SK-N-SH treated with all-trans-retinoic acid at 6 μM for 48 hours (cell line): Measurements from ENCODE around the gene MOCS3.

Experiments
- ATAC-seq: fragments of 200-7000 bp; cut with Tn5 transposase; 3 replicates; pipeline ENCODE4 v1.9.1; 2020; ENCODE audit warnings: mild to moderate bottlenecking, moderate library complexity
- ARNTL ChIP-seq: fragments of 450-650 bp; formaldehyde crosslinking; IDR thresholded peaks from 2 replicates; pipeline ENCODE4 v1.5.0; 2020; ENCODE audit warnings: low read depth, mild to moderate bottlenecking, moderate library complexity, borderline replicate concordance
- BACH2 ChIP-seq: fragments of 250-450 bp; sonication (Bioruptor Pico); IDR thresholded peaks from 2 replicates; pipeline ENCODE4 v1.9.0; 2021; ENCODE audit warnings: mild to moderate bottlenecking, borderline replicate concordance
- CREB5 ChIP-seq: fragments of 250-450 bp; sonication (Bioruptor Pico); IDR thresholded peaks from 2 replicates; pipeline ENCODE4 v1.5.1; 2020; ENCODE audit warnings: low read depth, mild to moderate bottlenecking, moderate library complexity
- CSDC2 ChIP-seq: fragments of 250-450 bp; sonication (Bioruptor Pico); IDR thresholded peaks from 2 replicates; pipeline ENCODE4 v1.5.0; 2020; ENCODE audit warnings: mild to moderate bottlenecking, moderate library complexity
- CSRNP3 ChIP-seq: fragments of 250-450 bp; sonication (Bioruptor Pico); IDR thresholded peaks from 2 replicates; pipeline ENCODE4 v1.5.1; 2021; ENCODE audit warnings: mild to moderate bottlenecking, moderate library complexity
- GLIS3 ChIP-seq: fragments of 250-450 bp; sonication (Bioruptor Pico); IDR thresholded peaks from 2 replicates; pipeline ENCODE4 v1.5.0; 2020; ENCODE audit warnings: mild to moderate bottlenecking, moderate library complexity
- ISL1 ChIP-seq: fragments of 250-450 bp; sonication (Bioruptor Pico); IDR thresholded peaks from 2 replicates; pipeline ENCODE4 v2.1.2; 2022; ENCODE audit warnings: mild to moderate bottlenecking, moderate library complexity
- OSR1 ChIP-seq: fragments of 250-450 bp; sonication (Bioruptor Pico); IDR thresholded peaks from 2 replicates; pipeline ENCODE4 v1.8.0; 2022; ENCODE audit warnings: moderate library complexity, mild to moderate bottlenecking, inconsistent platforms
- PATZ1 ChIP-seq: fragments of 250-450 bp; sonication (Bioruptor Pico); IDR thresholded peaks from 2 replicates; pipeline ENCODE4 v1.8.0; 2020; ENCODE audit warnings: mild to moderate bottlenecking, moderate library complexity, borderline replicate concordance
- POU6F1 ChIP-seq: fragments of 250-450 bp; sonication (Bioruptor Pico); IDR thresholded peaks from 2 replicates; pipeline ENCODE4 v1.8.0; 2021; ENCODE audit warnings: low read depth, mild to moderate bottlenecking, moderate library complexity, borderline replicate concordance
- PPARA ChIP-seq: fragments of 250-450 bp; sonication (Bioruptor Pico); IDR thresholded peaks from 2 replicates; pipeline ENCODE4 v1.5.0; 2020; ENCODE audit warnings: mild to moderate bottlenecking, borderline replicate concordance
- RARB ChIP-seq: fragments of 250-450 bp; sonication (Bioruptor Pico); IDR thresholded peaks from 2 replicates; pipeline ENCODE4 v1.8.0; 2021; ENCODE audit warnings: mild to moderate bottlenecking, moderate library complexity
- SNAI2 ChIP-seq: fragments of 250-450 bp; sonication (Bioruptor Pico); IDR thresholded peaks from 2 replicates; pipeline ENCODE4 v1.5.0; 2020; ENCODE audit warnings: mild to moderate bottlenecking, moderate library complexity
- ZC3H10 ChIP-seq: fragments of 250-450 bp; sonication (Bioruptor Pico); IDR thresholded peaks from 2 replicates; pipeline ENCODE4 v1.5.1; 2021; ENCODE audit warnings: mild to moderate bottlenecking, moderate library complexity
- ZFP3 ChIP-seq: fragments of 250-450 bp; sonication (Bioruptor Pico); IDR thresholded peaks from 2 replicates; pipeline ENCODE4 v1.5.0; 2020; ENCODE audit warnings: mild to moderate bottlenecking, moderate library complexity
- ZFP30 ChIP-seq: fragments of 450-650 bp; formaldehyde crosslinking; IDR thresholded peaks from 2 replicates; pipeline ENCODE4 v1.5.0; 2022; ENCODE audit warnings: mild to moderate bottlenecking, moderate library complexity
- ZNF565 ChIP-seq: fragments of 450-650 bp; formaldehyde crosslinking; conservative IDR thresholded peaks from 2 replicates; pipeline ENCODE4 v1.5.0; 2020; ENCODE audit warnings: low read depth, mild to moderate bottlenecking, moderate library complexity

MOCS3 gene

DNA sequence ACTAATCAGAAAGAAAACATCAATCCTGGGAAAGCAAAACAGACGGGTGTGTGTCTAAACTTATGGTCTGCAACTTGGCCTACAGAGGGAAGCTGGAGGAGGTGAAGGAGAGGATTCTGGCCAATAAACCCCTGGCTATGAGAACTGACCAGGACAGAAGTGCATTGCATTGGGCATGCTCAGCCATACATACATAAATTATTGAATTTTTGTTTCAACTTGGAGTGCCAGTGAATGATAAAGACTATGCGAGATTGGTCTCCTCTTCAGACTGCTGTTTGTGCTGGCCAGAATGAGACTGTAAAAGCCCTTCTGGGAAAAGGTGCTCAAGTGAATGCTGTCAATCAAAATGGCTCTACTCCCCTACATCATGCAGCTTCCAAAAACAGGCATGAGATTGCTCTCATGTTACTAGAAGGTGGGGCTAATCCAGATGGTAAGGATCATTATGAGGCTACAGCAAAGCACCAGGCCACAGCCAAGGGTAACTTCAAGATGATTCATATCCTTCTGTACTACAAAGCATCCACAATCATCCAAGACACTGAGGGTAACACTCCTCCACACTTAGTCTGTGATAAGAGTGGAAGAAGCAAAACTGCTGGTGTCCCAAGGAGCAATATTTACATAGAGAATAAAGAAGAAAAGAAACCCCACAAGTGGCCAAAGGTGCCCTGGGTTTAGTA, 44.8 kb upstream of the MOCS3 start:
- peak; percentile 76 for ATAC-seq
- TF ChIP-seq ZC3H10 (CRISPR knock-in tag) (no peak), GLIS3 (CRISPR knock-in tag) (no peak), CREB5 (CRISPR knock-in tag) (no peak), PPARA (CRISPR knock-in tag) (no peak), ISL1 (CRISPR knock-in tag) (no peak), CSDC2 (CRISPR knock-in tag) (no peak)
- TF ChIP-seq, all 23 proteins: peak for 0

DNA sequence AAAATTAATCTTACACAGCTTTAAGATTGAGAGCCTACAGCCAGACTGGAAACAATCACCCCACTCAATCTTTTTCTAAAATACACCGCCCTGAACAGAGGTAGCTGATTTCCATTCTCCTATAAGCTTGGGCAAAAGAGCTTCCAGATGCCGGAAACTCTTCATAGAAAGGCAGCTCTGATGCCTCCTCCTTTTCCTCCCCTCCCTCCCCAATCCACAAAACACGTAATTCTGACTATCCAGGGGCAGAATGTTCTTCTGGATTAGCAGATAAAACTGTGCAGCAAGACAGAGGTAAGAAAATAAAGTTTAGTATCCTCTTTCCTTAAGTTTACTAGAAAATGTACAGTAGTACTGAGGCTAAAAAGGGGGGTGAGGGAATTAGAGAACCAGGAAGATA, 43.2 kb upstream of the MOCS3 start:
- TF ChIP-seq POU6F1 (CRISPR knock-in tag) = no peak
- no peak for TF ChIP-seq BACH2 (CRISPR knock-in tag)
- TF ChIP-seq ZNF565 (CRISPR knock-in tag) = no peak
- no peak for TF ChIP-seq CSDC2 (CRISPR knock-in tag)
- TF ChIP-seq OSR1 (CRISPR knock-in tag) = no peak
- TF ChIP-seq CSRNP3 (CRISPR knock-in tag) = no peak
- peak; percentile 45 for ATAC-seq

- peak; percentile 40 for ATAC-seq
- TF ChIP-seq CSRNP3 (CRISPR knock-in tag) (no peak), SNAI2 (no peak)
Measured at GRCh38 chr20:50916257-50916656, 42.4 kb upstream of the MOCS3 start.

- TF ChIP-seq PATZ1 (CRISPR knock-in tag) (no peak), ZFP30 (CRISPR knock-in tag) (no peak), CREB5 (CRISPR knock-in tag) (no peak), GLIS3 (CRISPR knock-in tag) (no peak), ARNTL (CRISPR knock-in tag) (no peak), ZC3H10 (CRISPR knock-in tag) (no peak), CSDC2 (CRISPR knock-in tag) (no peak), BACH2 (CRISPR knock-in tag) (no peak), ZNF565 (CRISPR knock-in tag) (no peak), RARB (no peak), ZFP3 (no peak), OSR1 (CRISPR knock-in tag) (no peak)
- TF ChIP-seq, all 23 proteins: peak for 0
- ATAC-seq = no peak
Measured at GRCh38 chr20:50916934-50917333, 41.7 kb upstream of the MOCS3 start.
